T-cell (primary cell): ENCODE results near the gene FIBP. TPM values are rescaled to one million over a fixed set of nuclear protein-coding genes. Genes with fewer than 3 reads are reported as not detected.
A peak's percentile ranks its signal among the peaks of the same experiment; 100 is the strongest.
"Not testable (repeated sequence)": the region's sequence is repeated elsewhere in the genome, so short reads cannot be mapped to it uniquely, and the experiment has no call there.

Experiments
- ATAC-seq, 4 experiments: fragments of 200-7000 bp in 3 of 4; fragments of 150-1000 bp in 1 of 4; cut with Tn5 transposase; replicated peaks in 1 of 4; 1 replicate in 3 of 4; 2 replicates in 1 of 4; pipeline ENCODE4 v1.10.0; 2021; ENCODE audit warnings: moderate library complexity in 3 of 4, mild to moderate bottlenecking in 2 of 4, moderate number of reproducible peaks in 1 of 4
- CTCF ChIA-PET, 2 donors: fragments of 300-600 bp; sonication (Branson Sonifier 250); formaldehyde crosslinking; loops; one replicate each; lab custom pipeline; 2022; ENCODE audit warnings: antibody characterized with exemption in 2 of 2; lab: Charles Lee
- POLR2A ChIA-PET, 2 donors: fragments of 300-600 bp; sonication (Branson Sonifier 250); formaldehyde crosslinking; loops; one replicate each; lab custom pipeline; 2022; ENCODE audit warnings: antibody characterized with exemption in 2 of 2; lab: Charles Lee
- DNase-seq, 35 experiments: peaks; one replicate each; pipeline versions ENCODE4 v3.0.0 to v3.0.0-alpha.2; 2013 to 2023
- H3K27ac ChIP-seq: one replicate; pipeline ENCODE4 v1.5.1; 2013; ENCODE audit warnings: low read length
- H3K27me3 ChIP-seq, 2 experiments: replicated peaks in 1 of 2; 1 replicate in 1 of 2; 2 replicates in 1 of 2; pipeline versions ENCODE4 v1.6.1 to v1.7.0; 2013; ENCODE audit warnings: low read length in 1 of 2, mixed read lengths in 1 of 2; ENCODE audit not compliant: control insufficient read depth in 2 of 2, insufficient read depth in 2 of 2; ENCODE audit errors: extremely low read depth in 1 of 2
- H3K36me3 ChIP-seq, 2 donors: 1 replicate in 1 of 2; 2 replicates in 1 of 2; pipeline versions ENCODE4 v1.6.1 to v1.7.0; 2013; ENCODE audit warnings: low read length in 1 of 2; ENCODE audit not compliant: control insufficient read depth in 2 of 2, insufficient read depth in 1 of 2; ENCODE audit errors: extremely low read depth in 1 of 2
- H3K4me1 ChIP-seq, 2 experiments: 1 replicate in 1 of 2; 2 replicates in 1 of 2; pipeline versions ENCODE4 v1.6.1 to v1.7.0; 2013; ENCODE audit warnings: low read length in 2 of 2, mixed read lengths in 1 of 2; ENCODE audit not compliant: insufficient read depth in 2 of 2, control insufficient read depth in 1 of 2; ENCODE audit errors: extremely low read depth in 1 of 2
- H3K4me3 ChIP-seq, 2 donors: 1 replicate in 1 of 2; 2 replicates in 1 of 2; pipeline versions ENCODE4 v1.5.1 to v1.7.0; 2013; ENCODE audit warnings: mild to moderate bottlenecking in 2 of 2, low read length in 1 of 2, moderate library complexity in 1 of 2; ENCODE audit not compliant: control insufficient read depth in 1 of 2; ENCODE audit errors: extremely low read depth in 1 of 2
- H3K9me3 ChIP-seq: 2 replicates; pipeline ENCODE4 v1.7.0; 2013
- H3K27ac Mint-ChIP-seq, 2 donors: one replicate each; pipeline ENCODE4 v1.8.0; 2020 to 2021; ENCODE audit warnings: mild to moderate bottlenecking in 2 of 2, mixed read lengths in 2 of 2
- H3K27me3 Mint-ChIP-seq, 2 donors: one replicate each; pipeline ENCODE4 v1.8.0; 2021 to 2022; ENCODE audit warnings: mixed read lengths in 2 of 2
- H3K36me3 Mint-ChIP-seq: one replicate; pipeline ENCODE4 v1.8.0; 2021; ENCODE audit warnings: mixed read lengths
- H3K4me1 Mint-ChIP-seq, 3 donors: one replicate each; pipeline ENCODE4 v1.8.0; 2020 to 2022; ENCODE audit warnings: mixed read lengths in 3 of 3, mild to moderate bottlenecking in 1 of 3
- H3K4me3 Mint-ChIP-seq, 3 donors: one replicate each; pipeline ENCODE4 v1.8.0; 2020 to 2022; ENCODE audit warnings: mild to moderate bottlenecking in 3 of 3, mixed read lengths in 3 of 3, moderate library complexity in 3 of 3
- H3K9me3 Mint-ChIP-seq, 3 donors: one replicate each; pipeline ENCODE4 v1.8.0; 2020 to 2022; ENCODE audit warnings: mixed read lengths in 3 of 3
- WGBS: methylation state at CpG from one replicate; pipeline ENCODE4 v1.1.5; 2013; ENCODE audit warnings: missing lambda C conversion rate; ENCODE audit not compliant: insufficient coverage; 5-methylcytosine and 5-hydroxymethylcytosine counted together
- total RNA-seq, 35 experiments: library from RNA in 6 of 35; stranded (reverse) in 6 of 35; fragments of 120-200 nt in 1 of 35; gene quantifications; one replicate each; pipeline versions ENCODE4 v1.2.1 to v1.2.4 and lab custom pipeline; 2013 to 2026

Gene FIBP
- total RNA-seq, 5 donors from 2014 or later (not counting 1 experiment from before 2014, with no cell fraction given) = 30.2 to 47.1 (median 39.2) TPM

- no peak for ATAC-seq
- Histone ChIP-seq H3K9me3 (no peaks in the 10 kb centered on the region), H3K4me1 (peaks cover 26 to 60% of the 10 kb centered on the region in 2 experiments)
These were observed 5.8 kb upstream of the FIBP start for GRCh38 chr11:65894034-65894591.

GRCh38 chr11:65892661-65893317 lies 4.5 kb upstream of the FIBP start:
- H3K27ac Mint-ChIP-seq = peak overlapping the region; percentile 92 to 93
- no peaks in the 10 kb centered on the region for H3K36me3 Mint-ChIP-seq
- POLR2A ChIA-PET = interaction anchor here (0.6 to 1.1 kb wide), 3 partner anchors 8 to 181 kb away, joined by 6 to 9 read pairs (median 8); no protein-coding TSS in a partner anchor
- no peak for DNase-seq
- no peak overlapping the region for H3K4me3 ChIP-seq
- H3K36me3 ChIP-seq = no peaks in the 10 kb centered on the region
- H3K27ac ChIP-seq = peak overlapping the region; percentile 83
- H3K27me3 Mint-ChIP-seq = no peaks in the 10 kb centered on the region
- H3K9me3 ChIP-seq = no peaks in the 10 kb centered on the region
- CTCF ChIA-PET = interaction anchor here in 1 of 2 donors (1.1 to 3.4 kb wide), 2 partner anchors 8 to 35 kb away, joined by 5 to 22 read pairs; partner anchors contain the start of gene FOSL1
- no peak for ATAC-seq
- peak overlapping the region; percentile 79 to 94 (median 92) for H3K4me3 Mint-ChIP-seq
- H3K9me3 Mint-ChIP-seq = no peaks in the 10 kb centered on the region
- H3K4me1 Mint-ChIP-seq = peaks cover 51 to 59% (median 58%) of the 10 kb centered on the region in 3 donors
- H3K27me3 ChIP-seq = no peaks in the 10 kb centered on the region
- H3K4me1 ChIP-seq = peaks cover 30 to 65% of the 10 kb centered on the region in 2 experiments
- 78% methylated on average over 7 of the region's 10 CpGs for WGBS

More at GRCh38 chr11:65894034-65894591, 5.8 kb upstream of the FIBP start:
- Mint-ChIP-seq H3K4me3 (peak overlapping the region; percentile 67 to 94 (median 79)), H3K27ac (peak overlapping the region; percentile 90 to 92), H3K36me3 (no peaks in the 10 kb centered on the region), H3K4me1 (peaks cover 39 to 52% (median 50%) of the 10 kb centered on the region in 3 donors), H3K9me3 (no peaks in the 10 kb centered on the region), H3K27me3 (peaks cover 0 to 3% of the 10 kb centered on the region in 2 donors)
- Histone ChIP-seq H3K4me3 (peak overlapping the region; percentile 42 to 48), H3K27me3 (peaks cover 0 to 5% of the 10 kb centered on the region in 2 experiments), H3K36me3 (no peaks in the 10 kb centered on the region), H3K27ac (peak overlapping the region; percentile 83)
- CTCF ChIA-PET = interaction anchor here (0.6 to 1.2 kb wide), 5 partner anchors 8 to 92 kb away, joined by 3 to 5 read pairs (median 4); partner anchors contain the start of gene MUS81 (in 1 of the 2)
- WGBS = 3% methylated on average over 13 of the region's 16 CpGs
- DNase-seq = peak in 4 of 35 experiments; percentile 19 to 58 (median 33)
- POLR2A ChIA-PET = interaction anchor here in 1 of 2 donors (1.3 kb wide), 1 partner anchor 24 kb away, joined by 3 read pairs; no protein-coding TSS in a partner anchor

GRCh38 chr11:65892137-65892540 lies 3.9 kb upstream of the FIBP start:
- peak overlapping the region; percentile 92 to 93 for H3K27ac Mint-ChIP-seq
- H3K9me3 ChIP-seq, H3K36me3 ChIP-seq, H3K27me3 ChIP-seq, H3K36me3 Mint-ChIP-seq, H3K9me3 Mint-ChIP-seq, ATAC-seq, H3K27me3 Mint-ChIP-seq: not testable (repeated sequence)
- Histone ChIP-seq H3K4me1 (peaks cover 30 to 71% of the 10 kb centered on the region in 2 experiments), H3K4me3 (peak overlapping the region; percentile 77 to 83), H3K27ac (peak overlapping the region; percentile 83)
- H3K4me3 Mint-ChIP-seq = peak overlapping the region; percentile 79 to 94 (median 92)
- ChIA-PET CTCF (interaction anchor here in 1 of 2 donors (0.8 to 9.7 kb wide), 4 partner anchors 9 to 36 kb away, joined by 3 to 167 read pairs (median 14); partner anchors contain the start of genes CFL1, FOSL1 and MUS81), POLR2A (interaction anchor here (1.1 to 3.7 kb wide), 2 partner anchors 9 to 33 kb away, joined by 8 to 20 read pairs; partner anchors contain the start of gene MUS81 (in 1 of the 2))
- DNase-seq = peak in 4 of 35 experiments; percentile 18 to 39 (median 26)
- H3K4me1 Mint-ChIP-seq = peaks cover 58 to 65% (median 64%) of the 10 kb centered on the region in 3 donors
- 35% methylated on average over 5 of the region's 5 CpGs for WGBS

GRCh38 chr11:65891219-65892136 lies 3.2 kb upstream of the FIBP start:
- Histone ChIP-seq H3K9me3 (no peaks in the 10 kb centered on the region), H3K36me3 (peaks cover 0 to 1% of the 10 kb centered on the region in 2 donors), H3K27me3 (no peaks in the 10 kb centered on the region), H3K27ac (peak overlapping the region; percentile 83), H3K4me3 (peak overlapping the region; percentile 77 to 83), H3K4me1 (peaks cover 30 to 67% of the 10 kb centered on the region in 2 experiments)
- under 1% methylated on average over 47 of the region's 57 CpGs for WGBS
- Mint-ChIP-seq H3K27me3 (no peaks in the 10 kb centered on the region), H3K36me3 (no peaks in the 10 kb centered on the region), H3K4me3 (peak overlapping the region; percentile 79 to 94 (median 92)), H3K9me3 (no peaks in the 10 kb centered on the region), H3K4me1 (peaks cover 64 to 72% (median 70%) of the 10 kb centered on the region in 3 donors), H3K27ac (peak overlapping the region; percentile 92 to 93)
- CTCF ChIA-PET = interaction anchor here in 1 of 2 donors (0.8 to 9.7 kb wide), 13 partner anchors 7 to 276 kb away, joined by 3 to 167 read pairs (median 4); partner anchors contain the start of genes BANF1, CFL1, FOSL1 and KAT5
- ATAC-seq (no peak), DNase-seq (peak in 3 of 35 experiments; percentile 9 to 50 (median 23))
- POLR2A ChIA-PET = interaction anchor here (0.7 to 3.7 kb wide), 4 partner anchors 9 to 32 kb away, joined by 4 to 20 read pairs (median 10); partner anchors contain the start of genes FOSL1 (in 1 of the 2) and MUS81 (in 1 of the 2)

GRCh38 chr11:65890324-65891218 lies 2.3 kb upstream of the FIBP start, which contains the start of gene CCDC85B:
Gene CCDC85B, plus strand, starts transcription at chr11:65890673. Its CDS starts 111 bp downstream, at chr11:65890784.
- Histone ChIP-seq H3K36me3 (peaks cover 3 to 9% of the 10 kb centered on the region in 2 donors), H3K27me3 (no peaks in the 10 kb centered on the region), H3K27ac (peak within 1 kb of the TSS; percentile 91), H3K9me3 (no peaks in the 10 kb centered on the region), H3K4me1 (peaks cover 30 to 67% of the 10 kb centered on the region in 2 experiments), H3K4me3 (peak within 1 kb of the TSS; percentile 77 to 83)
- Mint-ChIP-seq H3K4me3 (peak within 1 kb of the TSS; percentile 85 to 94 (median 92)), H3K4me1 (peaks cover 66 to 72% (median 69%) of the 10 kb centered on the region in 3 donors), H3K27me3 (no peaks in the 10 kb centered on the region), H3K9me3 (no peaks in the 10 kb centered on the region), H3K27ac (peak within 1 kb of the TSS; percentile 93 to 99), H3K36me3 (no peaks in the 10 kb centered on the region)
- under 1% methylated on average over 94 of the region's 94 CpGs for WGBS
- POLR2A ChIA-PET = interaction anchor here (0.5 to 3.7 kb wide), 16 partner anchors 8 to 276 kb away, joined by 3 to 20 read pairs (median 4); partner anchors contain the start of genes BANF1 (in 1 of the 2), EIF1AD (in 1 of the 2), FOSL1 (in 1 of the 2) and MUS81 (in 1 of the 2)
- CTCF ChIA-PET = interaction anchor here (0.5 to 9.7 kb wide), 16 partner anchors 7 to 275 kb away, joined by 3 to 167 read pairs (median 4); partner anchors contain the start of genes BANF1 (in 1 of the 2), C11orf68 (in 1 of the 2), CFL1 (in 1 of the 2) and FOSL1 (in 1 of the 2)
- peak; percentile 74 to 80 (median 74) for ATAC-seq
- DNase-seq = peak; percentile 92 to 99 (median 97)
